SK-N-MC (cell line): ENCODE data around the gene NIT2.

Experiments
- DNase-seq: peaks from one replicate; pipeline ENCODE4 v3.0.0-alpha.2; 2011; ENCODE audit warnings: low read depth, low spot score
- H3K27ac ChIP-seq: fragments of 200-600 bp; sonication (generic); 2 replicates; pipeline ENCODE4 v1.5.1; 2016; ENCODE audit warnings: mixed run types
- H3K36me3 ChIP-seq: fragments of 200-600 bp; sonication (generic); 2 replicates; pipeline ENCODE4 v1.6.1; 2017; ENCODE audit warnings: antibody characterized with exemption, low read length, mixed read lengths; ENCODE audit not compliant: insufficient read depth
- H3K4me3 ChIP-seq: fragments of 200-600 bp; sonication (generic); 2 replicates; pipeline ENCODE4 v1.5.1; 2016
- H3K9ac ChIP-seq: fragments of 200-600 bp; sonication (generic); 2 replicates; pipeline ENCODE4 v1.8.0; 2017; ENCODE audit warnings: mixed run types, mixed read lengths; ENCODE audit not compliant: insufficient read length
- H3K9me3 ChIP-seq: fragments of 200-600 bp; sonication (generic); 2 replicates; pipeline ENCODE4 v1.6.1; 2017; ENCODE audit warnings: low read depth, mild to moderate bottlenecking, antibody characterized with exemption, low read length, moderate library complexity, mixed read lengths
- EZH2 ChIP-seq: fragments of 200-600 bp; sonication (generic); IDR thresholded peaks from one replicate; pipeline ENCODE4 v1.6.1; 2017; ENCODE audit warnings: antibody characterized with exemption
- FOXP2 ChIP-seq: optimal IDR thresholded peaks from 2 replicates; pipeline ENCODE3; 2011; ENCODE audit warnings: mild to moderate bottlenecking, moderate library complexity; ENCODE audit not compliant: insufficient read depth; ENCODE audit errors: extremely low read length, control extremely low read depth
- POLR2AphosphoS5 ChIP-seq: IDR thresholded peaks from 2 replicates; pipeline ENCODE4 v1.6.1; 2012; ENCODE audit warnings: mild to moderate bottlenecking, low read depth, low read length, borderline replicate concordance

NIT2 gene

DNA sequence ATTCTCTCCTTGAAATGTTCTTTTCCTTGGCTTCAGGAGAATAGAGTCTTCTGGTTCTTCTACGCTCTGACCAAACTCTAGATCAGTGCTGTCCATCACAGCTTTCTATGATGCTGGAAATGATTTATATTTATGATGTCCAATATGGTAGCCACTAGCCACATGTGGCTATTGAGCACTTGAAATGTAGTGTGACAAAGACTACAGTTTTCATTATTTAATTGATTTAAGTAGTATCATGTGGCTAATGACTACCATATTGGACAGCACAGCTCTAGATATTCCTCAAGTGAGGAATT, 69.6 kb downstream of the NIT2 start:
- H3K36me3 ChIP-seq: no peaks in the 10 kb centered on the region
- TF ChIP-seq POLR2AphosphoS5: no peak
- no peak for TF ChIP-seq FOXP2
- TF ChIP-seq EZH2: no peak
- H3K9me3 ChIP-seq: no peaks in the 10 kb centered on the region; the same call in 1 of the 2 replicates
- peak overlapping the region; percentile 83 for H3K4me3 ChIP-seq
- DNase-seq: no peak
- H3K9ac ChIP-seq: no peak overlapping the region
- peak overlapping the region; percentile 92 for H3K27ac ChIP-seq

- TF ChIP-seq FOXP2 (no peak), EZH2 (no peak), POLR2AphosphoS5 (no peak)
Observed at GRCh38 chr3:100407164-100407563, 72.6 kb downstream of the NIT2 start.

DNA sequence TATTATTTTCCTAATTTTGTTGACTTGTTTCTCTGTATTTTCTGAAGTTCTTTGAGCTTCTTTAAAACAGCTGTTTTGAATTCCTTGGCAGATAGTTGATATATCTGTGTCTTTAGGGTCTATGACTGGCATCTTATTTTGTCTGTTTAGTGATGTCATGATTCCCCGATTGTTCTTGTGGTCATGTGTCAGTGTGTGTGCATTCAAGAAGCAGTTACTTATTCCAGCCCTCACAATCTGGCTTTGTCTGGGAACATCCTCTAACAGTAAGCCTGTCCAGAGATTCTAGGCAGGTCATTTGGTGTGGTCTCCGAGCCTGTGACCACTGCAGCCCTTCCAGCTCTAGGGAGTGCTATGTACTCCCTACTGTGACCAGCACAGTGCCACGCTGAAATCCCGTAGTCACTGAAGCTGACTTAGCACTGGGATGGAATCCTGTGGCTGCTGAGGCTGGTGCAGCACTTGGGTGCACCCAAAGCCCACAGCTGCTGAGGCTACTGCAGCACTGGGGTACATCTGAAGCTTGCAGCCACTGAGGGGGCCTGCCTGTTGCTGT, 73.5 kb downstream of the NIT2 start:
- Histone ChIP-seq H3K4me3 (no peak overlapping the region), H3K36me3 (no peaks in the 10 kb centered on the region), H3K27ac (no peak overlapping the region), H3K9me3 (no peaks in the 10 kb centered on the region; the same call in 1 of the 2 replicates), H3K9ac (no peak overlapping the region)
- TF ChIP-seq FOXP2 (no peak), POLR2AphosphoS5 (no peak), EZH2 (no peak)
- no peak for DNase-seq

More at GRCh38 chr3:100407164-100407563, 72.6 kb downstream of the NIT2 start:
- Histone ChIP-seq H3K9ac (no peak overlapping the region), H3K9me3 (no peaks in the 10 kb centered on the region; the same call in 1 of the 2 replicates), H3K36me3 (no peaks in the 10 kb centered on the region), H3K27ac (no peak overlapping the region), H3K4me3 (no peak overlapping the region)
- no peak for DNase-seq
